Measurements from ENCODE around the gene BRINP2.

BRINP2 gene

GRCh38 chr1:177274687-177275211 lies 104.0 kb downstream of the BRINP2 start:
- no peak overlapping the region for H3K27ac ChIP-seq
- H3K9me3 ChIP-seq (ENCODE audit: severe bottlenecking): no peaks in the 10 kb centered on the region
- DNase-seq: no peak
- H3K4me3 ChIP-seq (ENCODE audit: low read depth, low read length): no peak overlapping the region
- no peaks in the 10 kb centered on the region for H3K36me3 ChIP-seq
- no peak for TF ChIP-seq CTCF (IDR thresholded peaks at IDR 0.05; ENCODE audit: low read depth, low read length)
- H3K27me3 ChIP-seq (ENCODE audit: insufficient read depth, low read depth, severe bottlenecking): no peaks in the 10 kb centered on the region

GRCh38 chr1:177275736-177276135 lies 105.0 kb downstream of the BRINP2 start:
- peaks cover 2% of the 10 kb centered on the region for H3K9me3 ChIP-seq (ENCODE audit: severe bottlenecking)
- peak overlapping the region; percentile 27 for H3K27ac ChIP-seq
- no peak overlapping the region for H3K4me3 ChIP-seq (ENCODE audit: low read depth, low read length)
- peak; percentile 77 for DNase-seq
- no peaks in the 10 kb centered on the region for H3K27me3 ChIP-seq (ENCODE audit: insufficient read depth, low read depth, severe bottlenecking)
- H3K36me3 ChIP-seq: no peaks in the 10 kb centered on the region
- TF ChIP-seq CTCF (IDR thresholded peaks at IDR 0.05; ENCODE audit: low read depth, low read length): no peak

- H3K27ac ChIP-seq: no peak overlapping the region
- no peaks in the 10 kb centered on the region for H3K36me3 ChIP-seq
- DNase-seq: peak; percentile 53
- TF ChIP-seq CTCF (IDR thresholded peaks at IDR 0.05; ENCODE audit: low read depth, low read length): peak; percentile 33; the same call in 1 of the 2 replicates
- H3K27me3 ChIP-seq (ENCODE audit: insufficient read depth, low read depth, severe bottlenecking): no peaks in the 10 kb centered on the region
- H3K4me3 ChIP-seq (ENCODE audit: low read depth, low read length): no peak overlapping the region
- peaks cover 2% of the 10 kb centered on the region for H3K9me3 ChIP-seq (ENCODE audit: severe bottlenecking)
Observed at GRCh38 chr1:177278626-177279390, 108.0 kb downstream of the BRINP2 start.

- H3K36me3 ChIP-seq: no peaks in the 10 kb centered on the region
- H3K27ac ChIP-seq: no peak overlapping the region
- no peaks in the 10 kb centered on the region for H3K27me3 ChIP-seq (ENCODE audit: insufficient read depth, low read depth, severe bottlenecking)
- no peak for TF ChIP-seq CTCF (IDR thresholded peaks at IDR 0.05; ENCODE audit: low read depth, low read length)
- H3K4me3 ChIP-seq (ENCODE audit: low read depth, low read length): no peak overlapping the region
- DNase-seq: no peak
- H3K9me3 ChIP-seq (ENCODE audit: severe bottlenecking): peaks cover 2% of the 10 kb centered on the region
Observed at GRCh38 chr1:177281901-177282300, 111.1 kb downstream of the BRINP2 start.

- Histone ChIP-seq H3K27ac (no peak overlapping the region), H3K9me3 (ENCODE audit: severe bottlenecking) (peaks cover 2% of the 10 kb centered on the region), H3K36me3 (no peaks in the 10 kb centered on the region), H3K4me3 (ENCODE audit: low read depth, low read length) (no peak overlapping the region), H3K27me3 (ENCODE audit: insufficient read depth, low read depth, severe bottlenecking) (no peaks in the 10 kb centered on the region)
- DNase-seq: no peak
- no peak for TF ChIP-seq CTCF (IDR thresholded peaks at IDR 0.05; ENCODE audit: low read depth, low read length)
Observed at GRCh38 chr1:177282976-177283375, 112.2 kb downstream of the BRINP2 start.

All from WERI-Rb-1 (cell line).